HL-60/S4 (cell line): ENCODE data around the gene GHSR.
"Not testable (repeated sequence)": the region's sequence is repeated elsewhere in the genome, so short reads cannot be mapped to it uniquely, and the experiment has no call there.

Experiments
- in situ Hi-C: fragments of 300-500 bp; cut with MboI; formaldehyde crosslinking; loops from 2 replicates; pipeline ENCODE4 v1.14.3; 2022; ENCODE audit warnings: low sequenced_read_pairs

Gene GHSR

DNA sequence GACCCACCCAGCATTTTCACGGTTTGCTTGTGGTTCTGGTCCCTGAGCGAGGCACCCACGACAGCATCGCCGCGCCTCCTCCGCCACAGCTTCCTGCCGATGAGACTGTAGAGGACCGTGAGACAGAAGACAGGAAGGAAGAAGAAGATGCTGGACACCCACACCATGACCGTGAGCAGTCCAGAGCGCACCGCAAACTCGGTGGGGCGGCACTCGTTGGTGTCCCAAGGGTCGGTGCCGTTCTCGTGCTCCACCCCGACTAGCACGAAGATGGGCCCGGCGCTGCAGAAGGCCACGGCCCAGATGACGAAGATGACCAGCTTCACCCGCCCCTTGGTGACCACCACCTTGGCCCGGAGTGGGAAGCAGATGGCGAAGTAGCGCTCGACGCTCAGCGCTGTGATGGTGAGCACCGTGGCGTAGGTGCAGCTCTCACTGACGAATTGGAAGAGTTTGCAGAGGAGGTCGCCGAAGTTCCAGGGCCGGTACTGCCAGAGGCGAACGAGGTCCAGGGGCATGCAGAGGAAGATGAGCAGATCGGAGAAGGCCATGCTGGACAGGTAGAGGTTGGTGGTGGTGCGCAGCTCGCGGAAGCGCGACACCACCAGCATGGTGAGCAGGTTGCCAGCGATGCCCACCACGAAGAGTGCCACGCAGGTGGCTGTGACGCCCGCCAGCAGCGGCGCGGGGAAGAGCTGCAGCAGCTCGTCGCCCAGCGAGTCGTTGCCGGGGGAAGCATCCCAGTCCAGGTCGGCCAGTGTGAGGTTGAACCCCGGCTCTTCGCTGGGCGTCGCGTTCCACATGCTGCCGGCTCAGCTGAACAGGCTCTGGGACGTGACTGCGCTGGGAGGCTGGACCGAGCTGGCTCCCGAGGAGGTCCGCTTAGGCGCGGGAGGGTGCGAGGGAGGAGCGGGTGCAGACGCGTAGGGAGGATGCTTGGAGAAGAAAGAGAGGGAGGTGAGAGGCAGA, at the start of gene GHSR:
Gene GHSR (minus strand): TSS at position 846 of the 969 bp plus-strand sequence. CDS start 43 bp downstream, at position 803.
- in situ Hi-C loops: no loop called here

DNA sequence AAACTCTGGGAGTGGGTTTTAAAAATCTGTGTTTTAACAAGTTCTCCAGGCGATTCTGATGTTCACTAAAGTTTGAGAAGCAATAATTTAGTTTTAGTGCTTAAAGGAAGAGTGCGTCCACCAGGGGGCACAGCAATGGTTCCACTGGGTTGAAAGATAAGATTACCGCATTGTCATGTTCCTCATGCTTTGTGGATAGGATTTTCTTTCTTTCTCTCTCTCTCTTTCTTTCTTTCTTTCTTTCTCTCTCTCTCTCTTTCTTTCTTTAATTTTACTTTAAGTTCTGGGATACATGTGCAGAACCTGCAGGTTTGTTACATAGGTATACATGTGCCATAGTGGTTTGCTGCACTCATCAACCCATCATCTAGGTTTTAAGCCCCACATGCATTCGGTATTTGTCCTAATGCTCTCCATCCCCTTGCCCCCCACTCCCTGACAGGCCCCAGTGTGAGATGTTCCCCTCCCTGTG, 42.0 kb upstream of the GHSR start:
- in situ Hi-C loops: not testable (repeated sequence)

DNA sequence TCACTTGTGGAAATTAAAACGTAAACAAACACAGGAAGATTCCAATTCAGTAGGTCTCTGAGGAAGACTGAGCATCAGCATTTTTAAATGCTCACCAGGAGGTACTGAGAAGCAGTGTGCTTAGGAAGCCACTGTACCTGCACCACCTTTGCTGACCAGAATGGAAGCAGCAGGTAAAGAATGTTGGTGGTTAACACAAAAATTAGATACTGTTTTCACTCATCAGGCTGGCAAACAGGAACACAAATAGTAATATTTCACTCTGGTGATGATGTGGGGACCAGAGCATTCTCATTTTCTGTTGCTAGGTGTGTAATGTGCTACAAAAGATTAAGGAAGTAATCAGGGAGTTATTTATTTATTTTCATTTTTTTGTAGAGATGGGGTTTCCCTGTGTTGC, 29.9 kb upstream of the GHSR start:
- in situ Hi-C loops: no loop called here

DNA sequence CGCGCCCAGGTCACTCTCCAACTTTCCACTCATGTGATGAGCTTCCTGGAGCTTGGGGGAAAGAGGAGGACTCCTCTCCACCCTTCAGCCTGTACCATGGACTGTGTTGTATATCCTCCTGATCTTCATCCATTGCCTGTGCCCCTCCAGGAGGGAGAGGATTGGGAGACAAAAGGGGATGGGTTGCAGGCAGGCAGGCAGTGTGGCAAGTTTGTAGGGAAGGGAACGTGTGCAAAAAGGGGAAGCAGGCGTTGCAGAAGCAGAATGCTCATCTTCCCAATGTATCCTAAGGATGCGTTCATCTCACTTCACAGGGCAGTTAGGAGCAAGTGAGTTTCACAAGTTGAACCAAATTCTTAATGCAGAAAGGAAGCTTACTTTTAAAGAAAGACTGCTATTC, 28.1 kb upstream of the GHSR start:
- in situ Hi-C loops: no loop called here

DNA sequence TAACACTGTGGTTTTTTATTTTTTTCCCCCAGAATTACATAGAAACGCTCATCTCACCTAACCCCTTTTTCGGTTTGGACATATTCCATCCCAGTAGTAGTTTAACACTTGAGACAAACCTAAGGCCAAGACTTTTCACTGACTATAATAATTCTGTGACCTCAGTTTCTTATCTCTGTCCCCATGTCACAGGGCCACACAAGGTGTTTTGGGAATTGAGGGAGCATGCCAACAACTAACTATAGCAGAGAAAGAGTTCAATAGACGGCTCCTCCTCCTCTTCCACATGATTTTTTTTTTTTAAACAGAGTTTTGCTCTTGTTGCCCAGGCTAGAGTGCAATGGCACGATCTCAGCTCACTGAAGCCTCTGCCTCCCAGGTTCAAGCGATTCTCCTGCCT, 27.4 kb upstream of the GHSR start:
- in situ Hi-C loops: no loop called here

- in situ Hi-C loops: no loop called here
These were observed 23.6 kb upstream of the GHSR start for GRCh38 chr3:172471903-172472302.

GRCh38 chr3:172470588-172470987, 22.3 kb upstream of the GHSR start:
- in situ Hi-C loops: no loop called here

DNA sequence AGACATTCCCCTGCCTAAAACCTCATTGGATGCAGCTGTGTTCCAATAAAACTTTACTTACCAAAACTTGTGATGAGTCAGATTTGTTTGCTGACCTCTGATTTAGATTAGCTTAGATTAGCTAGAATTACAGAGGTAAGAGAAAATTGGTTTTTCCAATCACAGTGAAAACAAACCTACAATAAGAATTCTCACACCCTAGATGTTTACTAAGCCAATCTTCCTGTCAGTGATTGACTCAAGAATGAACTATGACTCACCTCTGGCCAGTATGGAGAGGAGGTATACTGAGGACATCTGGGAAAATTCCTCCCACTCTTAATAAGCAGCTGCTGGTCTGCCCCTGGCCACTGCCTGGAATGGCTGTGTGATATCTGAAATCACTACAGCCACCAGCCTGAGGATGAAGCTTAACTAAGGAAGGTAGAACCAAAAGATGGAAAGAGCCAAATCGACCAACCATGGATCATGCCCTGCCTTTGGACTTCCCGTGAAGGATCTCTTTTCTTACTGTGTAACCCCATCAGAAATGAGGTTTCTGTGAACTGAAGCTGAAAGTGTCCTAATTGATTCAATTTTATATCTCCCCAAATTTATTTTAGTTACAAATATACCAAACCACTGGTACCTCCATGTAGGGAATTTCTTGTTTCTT, 19.0 kb upstream of the GHSR start:
- in situ Hi-C loops: no loop called here

- in situ Hi-C loops: no loop called here
These were observed 18.4 kb upstream of the GHSR start for GRCh38 chr3:172466553-172467130.

DNA sequence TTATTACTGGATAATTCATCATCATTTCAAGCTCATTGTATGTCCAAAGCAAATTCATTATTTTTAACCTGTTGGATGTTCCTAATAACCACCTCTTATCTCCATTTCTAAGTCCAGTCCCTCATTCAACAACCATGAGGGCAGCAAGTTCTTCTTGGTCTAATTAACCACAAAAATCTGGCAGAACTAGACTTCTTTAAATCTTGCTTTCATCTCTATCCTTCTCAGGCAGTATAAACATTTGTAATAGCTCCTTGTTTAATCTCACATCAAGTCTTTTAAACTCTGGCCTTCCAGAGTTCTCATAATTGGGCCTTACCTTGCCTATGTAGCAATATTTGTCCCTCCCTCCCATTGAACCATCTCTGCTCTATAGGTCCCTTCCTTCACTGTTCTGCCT, 17.0 kb upstream of the GHSR start:
- in situ Hi-C loops: no loop called here

DNA sequence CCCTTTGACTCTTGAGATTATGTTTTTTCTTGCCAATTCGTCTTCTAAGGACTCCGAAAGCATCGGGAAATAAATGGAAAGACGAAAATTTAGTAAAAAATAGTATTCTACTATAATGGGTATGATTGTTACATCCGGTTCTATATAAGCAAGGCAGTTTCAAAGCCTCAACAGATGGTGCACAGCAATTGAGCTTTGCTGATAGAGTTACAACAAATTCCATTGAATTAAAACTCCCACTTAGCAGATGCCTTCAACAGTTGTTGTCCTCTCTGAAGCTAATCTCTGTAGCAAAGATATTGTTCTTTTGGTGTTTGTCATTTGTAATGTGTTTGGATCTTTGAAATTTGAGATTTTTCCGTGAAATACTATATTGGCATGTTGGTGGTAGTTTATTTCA, 16.1 kb upstream of the GHSR start:
- in situ Hi-C loops: no loop called here

DNA sequence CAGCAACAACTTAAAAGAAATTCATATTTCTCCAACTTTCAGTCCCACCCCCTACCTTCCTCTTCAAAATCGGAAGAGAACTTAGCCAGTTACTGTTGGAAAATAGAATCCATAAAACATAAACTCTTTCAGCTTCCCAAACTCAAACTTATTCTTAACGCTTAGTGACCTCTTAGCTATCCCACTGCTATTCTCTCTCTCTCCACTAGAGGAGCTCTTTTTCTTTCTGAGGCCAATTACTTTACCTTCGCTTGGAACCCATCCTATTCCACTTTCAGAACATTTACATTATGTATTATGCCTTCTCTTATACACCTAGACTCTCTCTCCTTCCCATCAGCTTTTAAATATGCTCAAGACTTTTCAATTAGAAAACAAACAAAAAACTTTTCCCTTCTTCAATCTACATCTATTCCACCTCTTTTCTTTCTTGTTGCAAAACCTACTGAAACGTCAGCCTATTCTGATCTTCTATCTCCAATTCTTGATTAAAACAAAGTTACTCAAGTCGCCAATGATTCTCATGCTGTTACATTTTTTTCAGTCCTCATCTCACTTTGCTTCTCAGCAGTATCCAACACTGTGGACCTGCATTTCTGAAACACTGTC, 13.4 kb upstream of the GHSR start:
- in situ Hi-C loops: no loop called here

DNA sequence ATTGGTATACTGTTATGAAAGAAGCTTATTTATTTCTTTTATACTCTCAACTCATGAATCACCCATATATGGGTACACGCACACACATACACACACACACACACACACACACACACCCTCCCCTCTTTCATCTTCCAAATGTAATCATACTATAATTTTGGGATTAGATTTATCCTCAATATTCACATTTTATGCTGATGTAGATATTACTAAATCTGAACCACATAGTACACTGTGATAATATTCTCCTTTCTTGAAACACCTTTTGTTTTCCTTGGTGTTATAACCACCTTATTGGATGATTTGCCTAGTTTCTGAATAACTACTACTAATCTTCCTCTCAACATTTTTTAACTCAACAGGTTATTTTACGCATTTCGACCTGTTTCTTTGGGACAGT, 8.1 kb upstream of the GHSR start:
- in situ Hi-C loops: no loop called here

GRCh38 chr3:172454180-172454579, 5.9 kb upstream of the GHSR start:
- in situ Hi-C loops: no loop called here

DNA sequence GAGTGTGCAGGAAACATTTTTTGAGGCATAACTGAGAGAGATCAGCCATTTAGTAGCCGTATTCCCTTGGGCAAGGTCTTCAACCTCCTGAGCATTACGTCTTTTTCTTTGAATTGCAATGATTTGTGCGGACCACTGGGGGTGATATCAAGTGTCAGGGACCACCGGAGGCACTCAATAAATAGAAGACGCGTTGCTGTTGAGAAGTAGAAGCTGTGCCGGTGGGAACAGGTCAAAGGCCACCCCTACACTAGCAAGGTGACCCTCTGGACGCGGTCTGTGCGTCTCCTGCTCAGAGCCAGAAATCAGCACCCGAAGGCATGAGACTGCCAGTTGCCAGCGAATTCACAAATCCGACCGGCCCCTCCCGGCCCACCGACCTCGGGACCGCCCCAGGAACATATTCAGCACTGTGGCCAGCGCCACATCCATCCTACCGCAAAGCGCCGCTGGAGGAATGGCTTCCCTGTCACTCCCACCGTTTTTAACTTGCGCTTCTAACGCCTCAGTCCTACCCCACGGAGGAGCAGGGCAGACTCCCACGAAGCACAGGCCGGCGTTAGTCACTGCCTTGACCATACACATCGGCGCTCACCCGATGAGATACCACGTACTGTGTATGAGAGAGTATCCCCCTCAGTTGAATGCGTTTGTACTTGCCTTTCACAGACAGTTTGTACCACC, 1.4 kb upstream of the GHSR start:
- in situ Hi-C loops: no loop called here

- in situ Hi-C loops: no loop called here
These were observed 607 bp upstream of the GHSR start for GRCh38 chr3:172448661-172449465.

- in situ Hi-C loops: no loop called here
These were observed 2.1 kb downstream of the GHSR start for GRCh38 chr3:172446198-172446597.

GRCh38 chr3:172444821-172445220, 3.4 kb downstream of the GHSR start:
- in situ Hi-C loops: no loop called here

DNA sequence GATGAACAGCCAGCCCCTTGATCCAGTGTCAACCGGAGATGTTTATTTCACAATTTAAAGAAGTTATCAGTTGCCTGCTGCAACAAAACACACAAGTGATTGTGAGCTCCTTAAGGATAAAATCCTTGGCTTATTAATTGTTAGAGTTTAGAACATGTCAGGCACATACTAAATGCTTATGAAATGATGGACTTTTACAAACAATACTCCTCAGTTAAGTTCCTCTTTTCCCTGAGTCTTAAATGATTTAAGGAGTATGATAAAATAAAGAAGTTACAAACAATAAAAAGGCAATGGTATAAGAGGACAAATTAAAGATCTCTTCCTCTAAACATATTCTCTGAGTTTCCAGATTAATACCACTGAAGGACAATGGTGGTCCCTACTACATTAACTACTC, 5.7 kb downstream of the GHSR start:
- in situ Hi-C loops: no loop called here

GRCh38 chr3:172441581-172441980, 6.7 kb downstream of the GHSR start:
- in situ Hi-C loops: no loop called here
